ENCODE data around the gene TLR3. TPM values are rescaled to one million over a fixed set of nuclear protein-coding genes. Genes with fewer than 3 reads are reported as not detected.

TLR3 gene
- total RNA-seq, 4 donors from 2014 or later: 2.5 to 7.0 (median 4.0) TPM

- Histone ChIP-seq H3K9me3 (no peaks in the 10 kb centered on the region), H3K4me1 (peaks cover 30 to 72% (median 67%) of the 10 kb centered on the region in 4 donors), H3K27me3 (no peaks in the 10 kb centered on the region), H3K27ac (replicated peaks in 1 of 4) (peak overlapping the region; percentile 82 to 87 (median 86)), H3K4me3 (no peak overlapping the region), H3K36me3 (no peaks in the 10 kb centered on the region)
- TF ChIP-seq EP300 (IDR thresholded peaks at IDR 0.05) (no peak), CTCF (IDR thresholded peaks at IDR 0.05) (no peak), POLR2A (IDR thresholded peaks at IDR 0.05; ENCODE audit: low read depth) (no peak), POLR2AphosphoS5 (IDR thresholded peaks at IDR 0.05) (no peak)
- intact Hi-C loops (cut with DNase I): loop anchor here (2.0 to 5.0 kb wide), 2 partner anchors 297 to 385 kb away; no protein-coding TSS in a partner anchor
- WGBS: 96% methylated on average over 5 of the region's 5 CpGs
- DNase-seq (ENCODE audit: extremely low spot score): no peak
Observed at GRCh38 chr4:186027405-186027804, 41.6 kb upstream of the TLR3 start.

GRCh38 chr4:186029571-186030398, 39.2 kb upstream of the TLR3 start:
- intact Hi-C loops (cut with DNase I): loop anchor here (5.0 to 10.0 kb wide), 2 partner anchors 387 to 555 kb away; partner anchors contain the start of gene CCDC110
- peak overlapping the region; percentile 82 to 87 (median 86) for H3K27ac ChIP-seq (replicated peaks in 1 of 4)
- H3K4me3 ChIP-seq: peak overlapping the region; percentile 20 to 37 (median 29)
- DNase-seq (ENCODE audit: extremely low spot score): no peak
- H3K36me3 ChIP-seq: no peaks in the 10 kb centered on the region
- no peaks in the 10 kb centered on the region for H3K27me3 ChIP-seq
- peaks cover 30 to 78% (median 76%) of the 10 kb centered on the region in 4 donors for H3K4me1 ChIP-seq
- no peaks in the 10 kb centered on the region for H3K9me3 ChIP-seq
- peak; percentile 5 for TF ChIP-seq EP300 (IDR thresholded peaks at IDR 0.05)
- no peak for TF ChIP-seq CTCF (IDR thresholded peaks at IDR 0.05)
- TF ChIP-seq POLR2AphosphoS5 (IDR thresholded peaks at IDR 0.05): peak; percentile 72 to 86
- TF ChIP-seq POLR2A (IDR thresholded peaks at IDR 0.05; ENCODE audit: low read depth): no peak
- WGBS: 9% methylated on average over 11 of the region's 11 CpGs

GRCh38 chr4:186030399-186030775, 38.6 kb upstream of the TLR3 start:
- H3K4me1 ChIP-seq: peaks cover 30 to 73% (median 71%) of the 10 kb centered on the region in 4 donors
- no peaks in the 10 kb centered on the region for H3K9me3 ChIP-seq
- intact Hi-C loops (cut with DNase I): loop anchor here (10.0 kb wide), 1 partner anchor 556 kb away; the partner anchor contains the start of gene CCDC110
- no peaks in the 10 kb centered on the region for H3K36me3 ChIP-seq
- no peaks in the 10 kb centered on the region for H3K27me3 ChIP-seq
- 26% methylated on average over 4 of the region's 4 CpGs for WGBS
- peak overlapping the region; percentile 82 to 87 (median 86) for H3K27ac ChIP-seq (replicated peaks in 1 of 4)
- no peak for TF ChIP-seq POLR2AphosphoS5 (IDR thresholded peaks at IDR 0.05)
- TF ChIP-seq CTCF (IDR thresholded peaks at IDR 0.05): no peak
- no peak for TF ChIP-seq POLR2A (IDR thresholded peaks at IDR 0.05; ENCODE audit: low read depth)
- TF ChIP-seq EP300 (IDR thresholded peaks at IDR 0.05): no peak
- H3K4me3 ChIP-seq: peak overlapping the region; percentile 20 to 37 (median 29)
- DNase-seq (ENCODE audit: extremely low spot score): no peak

GRCh38 chr4:186030795-186031194, 38.2 kb upstream of the TLR3 start:
- peak overlapping the region in 3 of 4 donors; percentile 22 to 37 (median 36) for H3K4me3 ChIP-seq
- WGBS: 60% methylated on average over 3 of the region's 3 CpGs
- intact Hi-C loops (cut with DNase I): loop anchor here (10.0 kb wide), 1 partner anchor 556 kb away; the partner anchor contains the start of gene CCDC110
- TF ChIP-seq POLR2A (IDR thresholded peaks at IDR 0.05; ENCODE audit: low read depth): no peak
- no peak for TF ChIP-seq POLR2AphosphoS5 (IDR thresholded peaks at IDR 0.05)
- TF ChIP-seq EP300 (IDR thresholded peaks at IDR 0.05): no peak
- TF ChIP-seq CTCF (IDR thresholded peaks at IDR 0.05): no peak
- no peaks in the 10 kb centered on the region for H3K27me3 ChIP-seq
- DNase-seq (ENCODE audit: extremely low spot score): no peak
- H3K4me1 ChIP-seq: peaks cover 30 to 69% (median 68%) of the 10 kb centered on the region in 4 donors
- peak overlapping the region; percentile 82 to 87 (median 86) for H3K27ac ChIP-seq (replicated peaks in 1 of 4)
- H3K9me3 ChIP-seq: no peaks in the 10 kb centered on the region
- H3K36me3 ChIP-seq: no peaks in the 10 kb centered on the region

Measured in esophagus muscularis mucosa (tissue), 4 donors.